Myocyte (in vitro differentiated cells): ENCODE measurements around the gene PAX5. TPM values are rescaled to one million over a fixed set of nuclear protein-coding genes. Genes with fewer than 3 reads are reported as not detected.

Source experiments
- DNase-seq: peaks from one replicate; pipeline ENCODE4 v3.0.0-alpha.2; 2012; ENCODE audit warnings: low read depth
- total RNA-seq: library from RNA; depleted of rRNA; stranded (reverse); fragments of >200 nt; gene quantifications from 2 replicates; pipeline ENCODE4 v1.2.3, GENCODE V29; 2014

The PAX5 gene
- total RNA-seq, 1 donor from 2014 or later = not detected

DNA sequence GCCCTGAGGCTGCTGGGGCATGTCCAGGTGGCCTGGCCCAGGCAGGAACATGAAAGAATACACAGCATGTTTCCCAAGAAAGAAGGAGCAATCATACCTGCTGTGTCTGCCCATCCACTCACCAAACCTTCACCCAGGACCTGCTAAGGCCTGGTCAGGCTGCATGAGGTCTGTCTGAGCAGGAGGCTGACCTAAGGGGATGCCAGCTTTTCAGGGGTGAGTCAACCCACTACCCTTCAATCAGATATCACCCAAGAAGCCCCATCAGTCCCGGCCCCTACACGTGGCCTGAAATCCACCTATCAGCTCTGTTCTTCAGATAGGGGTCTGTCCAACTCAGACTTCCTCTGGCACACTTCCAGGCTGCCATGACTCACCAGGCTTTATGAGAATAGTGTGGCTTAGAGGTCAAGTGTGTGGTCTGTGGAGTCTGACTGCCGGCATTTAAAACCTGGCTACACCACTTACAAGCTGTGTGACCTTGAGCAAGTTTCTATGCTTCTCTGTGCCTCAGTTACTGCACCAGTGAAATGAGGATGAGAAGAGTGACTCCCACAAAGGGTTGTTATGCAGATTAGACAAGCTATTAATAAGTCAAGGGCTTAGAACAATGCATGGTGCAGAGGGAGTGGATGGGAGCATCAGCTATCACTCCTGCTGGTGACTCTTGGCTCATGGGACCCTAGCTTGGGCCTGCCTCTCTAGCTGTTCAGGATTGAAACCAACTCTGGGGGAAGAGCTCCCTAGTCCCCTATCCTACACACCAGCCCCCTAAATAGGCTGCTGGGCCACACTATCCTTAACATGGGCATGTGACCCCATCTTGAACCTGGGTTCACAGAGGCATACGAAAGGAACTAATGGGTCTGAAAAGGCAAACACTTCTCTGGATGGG, 130.3 kb downstream of the PAX5 start:
- DNase-seq = peak; percentile 57

DNA sequence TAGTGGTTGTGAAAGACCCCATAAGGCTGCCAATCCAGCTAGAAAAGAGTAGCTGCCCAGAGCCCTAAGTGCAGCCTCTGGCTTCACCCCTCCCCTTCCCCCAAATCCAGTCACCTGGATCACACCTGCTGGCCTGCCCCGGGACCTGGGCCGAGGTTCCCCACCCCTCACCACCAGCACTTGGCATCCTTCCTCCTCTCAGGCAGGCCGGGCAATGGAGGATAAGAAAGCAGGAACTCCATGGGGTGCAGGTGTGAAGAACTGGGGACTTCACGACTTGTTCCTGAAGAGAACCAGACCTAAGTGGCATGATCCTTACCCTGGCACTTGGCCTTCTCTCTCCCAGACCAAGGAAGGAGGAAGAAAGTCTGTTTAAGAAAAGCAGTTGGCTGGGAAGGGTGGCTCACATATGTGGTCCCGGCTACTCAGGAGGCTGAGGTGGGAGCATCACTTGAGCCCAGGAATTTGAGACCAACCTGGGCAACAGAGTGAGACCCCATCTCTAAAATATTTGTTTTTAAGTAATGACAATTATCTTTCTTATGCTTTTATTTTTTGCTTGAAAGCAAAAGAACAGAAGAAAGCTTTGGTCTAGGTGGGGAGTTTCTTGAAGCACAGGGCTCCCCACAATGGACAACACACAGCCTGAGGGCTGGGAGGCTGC, 131.1 kb downstream of the PAX5 start:
- no peak for DNase-seq

DNA sequence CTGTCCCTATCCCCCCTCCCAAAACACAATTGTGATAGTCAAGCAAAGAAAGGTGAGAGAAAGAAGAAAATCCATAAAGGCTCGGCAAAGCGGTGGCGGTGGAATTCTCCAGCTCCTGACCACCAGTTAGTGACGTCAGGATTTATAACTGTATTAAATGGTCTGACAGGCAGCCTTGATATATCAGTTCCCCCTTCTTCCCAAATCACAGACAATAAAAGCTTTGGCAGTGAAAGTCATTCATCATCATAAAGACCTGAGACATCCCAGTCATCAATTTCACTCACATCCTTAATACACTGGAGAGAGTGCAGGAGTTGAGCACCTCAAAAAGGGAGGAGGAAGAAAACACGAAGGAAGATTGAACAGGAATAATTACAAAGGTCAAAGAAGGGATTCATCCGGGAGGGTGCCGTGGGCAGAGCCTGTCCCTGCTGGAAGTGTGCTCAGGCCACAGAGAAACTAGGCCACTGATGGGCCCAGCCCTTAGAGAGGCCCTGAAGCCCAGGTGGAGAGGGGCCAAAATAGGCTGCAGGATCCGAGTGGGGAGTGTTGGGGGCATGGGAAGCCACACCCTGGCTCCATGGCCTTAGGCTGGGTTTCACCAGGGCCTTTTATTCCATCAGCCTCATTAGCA, 131.9 kb downstream of the PAX5 start:
- no peak for DNase-seq

DNA sequence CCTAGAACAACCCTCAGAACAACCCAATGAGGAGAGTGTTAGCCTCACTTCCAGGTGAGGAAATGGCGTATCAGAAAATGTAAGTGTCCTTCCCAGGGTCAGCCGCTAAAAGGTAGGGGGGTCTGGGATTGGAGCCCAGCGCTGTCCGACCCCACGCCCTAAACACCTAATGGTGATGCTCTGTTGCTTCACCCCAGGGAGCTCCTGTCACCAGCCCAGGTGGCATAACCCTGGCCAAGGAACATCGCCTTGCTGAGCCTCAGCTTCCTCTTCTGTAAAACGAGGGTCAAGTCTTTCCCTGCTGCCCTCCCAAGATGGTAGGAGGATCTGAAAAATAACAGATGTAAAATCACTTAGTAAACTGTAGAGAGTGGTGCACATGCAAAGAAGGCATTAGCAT, 132.5 kb downstream of the PAX5 start:
- no peak for DNase-seq

DNA sequence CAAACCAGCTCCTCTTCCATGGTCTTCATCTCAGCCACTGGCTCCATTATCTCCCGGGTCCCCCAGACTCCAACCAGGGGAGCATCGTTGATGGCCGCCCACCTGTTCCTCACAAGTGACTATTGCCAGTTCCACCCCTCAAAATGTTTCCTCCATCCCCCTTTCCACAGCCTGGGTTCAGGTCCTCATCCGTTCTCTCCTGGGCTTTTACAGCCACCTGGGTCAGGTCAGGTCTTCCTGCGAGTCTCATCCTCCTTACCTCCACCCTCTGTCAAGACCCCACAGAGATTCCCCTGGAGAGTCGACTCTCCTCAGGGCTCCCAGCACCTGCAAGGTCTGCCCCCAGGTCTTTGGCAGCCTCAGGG, 133.2 kb downstream of the PAX5 start:
- no peak for DNase-seq

DNA sequence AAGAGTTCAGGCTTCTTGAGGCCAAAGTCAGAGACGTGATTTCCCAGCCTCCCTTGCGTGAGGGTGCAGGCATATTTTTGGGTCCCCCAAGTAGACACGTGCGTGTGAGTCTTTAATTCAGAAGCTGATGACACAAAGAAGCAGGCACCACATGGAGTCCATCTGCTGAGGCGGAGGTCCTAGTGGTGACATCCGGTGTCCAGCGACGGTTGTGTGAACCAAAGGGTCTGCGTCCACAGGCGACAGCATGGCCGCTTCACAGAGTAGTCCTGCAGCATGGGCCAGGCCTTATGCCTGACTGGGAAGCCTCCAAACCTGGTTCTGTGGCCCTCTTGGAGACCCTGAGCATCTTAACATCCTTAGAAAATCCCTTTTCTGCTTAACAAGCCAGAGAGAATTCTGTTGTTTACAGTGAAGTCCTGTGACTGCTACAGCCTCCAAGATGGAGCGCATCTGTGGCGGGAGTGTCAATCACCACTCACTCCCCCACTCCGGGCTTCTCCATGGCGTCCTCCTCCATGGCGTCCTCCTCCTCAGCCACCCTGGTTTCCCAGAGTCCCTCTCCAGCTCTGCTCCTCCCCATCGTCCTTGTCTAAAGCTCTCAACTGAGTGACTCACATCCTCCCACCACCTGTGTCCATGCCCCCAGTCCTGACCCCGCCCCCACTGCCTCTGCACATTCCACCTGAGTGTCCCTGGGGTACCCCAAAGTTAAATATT, 133.8 kb downstream of the PAX5 start:
- DNase-seq = no peak

DNA sequence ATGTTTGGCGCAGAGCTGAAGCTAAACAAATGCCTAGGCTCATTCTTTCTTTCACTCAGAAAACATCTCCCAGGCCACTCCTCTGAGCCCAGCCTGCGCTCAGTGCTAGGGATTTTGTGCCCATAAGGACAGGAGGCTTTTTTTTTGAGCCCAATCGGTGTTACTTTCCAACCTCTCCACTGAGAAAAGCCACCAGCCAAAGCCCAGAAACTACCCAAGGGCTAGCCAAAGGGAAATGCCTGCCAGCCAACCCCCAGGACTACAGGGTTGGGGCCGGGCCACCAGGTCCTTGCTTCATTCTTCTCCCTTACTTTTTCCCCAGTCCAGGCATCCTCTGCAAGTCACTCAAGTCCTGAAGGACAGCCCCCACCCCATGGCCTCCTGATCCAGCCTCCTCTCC, 134.7 kb downstream of the PAX5 start:
- DNase-seq = no peak

DNA sequence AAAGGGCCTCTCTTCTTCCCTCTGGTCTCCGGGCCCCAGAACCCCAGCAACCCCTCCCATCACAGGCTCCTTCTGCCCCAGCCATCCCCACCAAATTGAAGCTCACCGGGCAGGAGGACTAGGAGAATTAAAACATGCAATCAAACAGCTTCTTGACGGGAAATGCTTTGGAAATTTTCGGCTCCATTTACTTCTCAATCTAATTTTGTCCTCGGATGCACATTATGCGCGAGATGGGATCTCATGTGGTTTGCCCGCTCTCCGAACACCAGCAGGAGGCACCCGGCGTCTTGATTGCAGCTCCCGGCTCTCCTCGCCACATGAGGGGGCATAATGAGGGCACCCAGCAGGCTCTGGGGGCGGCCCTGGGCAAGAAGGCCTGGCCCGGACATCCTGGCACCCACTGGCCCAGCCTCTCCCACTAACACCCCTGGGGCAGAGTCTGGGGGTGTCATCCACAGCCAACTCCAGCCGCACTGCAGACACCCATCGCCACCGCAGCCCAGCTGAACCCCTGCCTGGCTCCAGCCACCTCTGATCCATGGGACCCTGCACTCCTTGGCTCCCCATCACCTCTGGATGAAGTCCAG, 135.5 kb downstream of the PAX5 start:
- DNase-seq = no peak

DNA sequence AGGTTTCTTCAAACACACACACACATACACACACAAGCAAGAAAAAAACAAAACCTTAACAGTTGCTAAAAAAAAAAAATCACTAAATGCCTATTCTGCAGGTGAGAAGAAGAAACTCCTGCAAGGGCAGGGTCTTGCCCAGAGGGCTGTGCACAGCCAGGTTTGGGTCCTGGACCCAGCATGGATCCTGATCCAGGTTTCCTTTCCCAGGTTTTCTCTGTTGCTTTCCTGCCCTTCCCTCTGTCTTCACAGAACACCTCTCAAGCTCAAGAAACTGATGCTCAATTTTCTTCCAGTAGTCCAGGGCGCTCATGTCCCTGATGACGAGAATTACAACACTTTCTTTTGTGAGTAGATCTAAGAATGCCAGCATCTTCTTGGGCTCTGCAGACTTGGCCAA, 136.6 kb downstream of the PAX5 start:
- no peak for DNase-seq

DNA sequence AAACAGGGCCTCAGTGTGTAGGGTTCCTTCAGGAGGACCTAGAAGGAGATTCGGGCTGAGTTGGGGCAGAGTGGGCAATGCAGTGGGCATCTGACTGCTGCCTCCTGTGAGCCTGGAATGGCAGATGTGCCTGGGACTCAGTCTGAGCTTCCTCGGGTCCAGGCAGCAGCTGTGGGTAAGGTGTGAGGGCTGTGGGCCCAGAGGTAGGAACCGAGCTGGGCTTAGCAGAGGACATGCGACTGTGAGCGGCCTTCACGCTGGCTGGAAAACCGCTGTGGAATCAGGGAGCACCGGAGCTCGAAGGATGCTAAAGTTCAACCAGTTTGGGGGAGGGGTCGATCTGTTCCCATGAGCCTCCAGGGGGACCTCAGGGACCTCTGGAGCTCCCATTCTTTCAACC, 137.0 kb downstream of the PAX5 start:
- DNase-seq = no peak

DNA sequence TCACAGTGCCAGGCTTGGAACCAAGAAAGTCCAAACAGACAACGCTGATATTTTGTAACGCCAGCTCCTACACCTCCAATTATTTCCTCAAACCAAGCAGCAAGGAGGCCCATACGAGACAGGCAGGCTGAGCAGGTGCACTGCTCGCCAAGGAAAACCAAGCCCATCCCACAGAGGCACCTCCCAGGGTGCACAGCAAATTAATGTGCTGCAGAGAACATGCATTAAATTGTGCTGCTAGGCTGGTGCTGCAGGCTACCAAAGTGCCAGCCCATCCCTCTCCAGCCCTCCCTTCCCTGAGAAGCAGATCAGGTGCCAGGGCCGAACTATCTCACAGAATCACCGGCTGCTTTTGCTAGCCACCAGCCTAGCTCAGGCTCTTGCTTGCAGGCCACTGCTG, 137.8 kb downstream of the PAX5 start:
- DNase-seq = no peak

DNA sequence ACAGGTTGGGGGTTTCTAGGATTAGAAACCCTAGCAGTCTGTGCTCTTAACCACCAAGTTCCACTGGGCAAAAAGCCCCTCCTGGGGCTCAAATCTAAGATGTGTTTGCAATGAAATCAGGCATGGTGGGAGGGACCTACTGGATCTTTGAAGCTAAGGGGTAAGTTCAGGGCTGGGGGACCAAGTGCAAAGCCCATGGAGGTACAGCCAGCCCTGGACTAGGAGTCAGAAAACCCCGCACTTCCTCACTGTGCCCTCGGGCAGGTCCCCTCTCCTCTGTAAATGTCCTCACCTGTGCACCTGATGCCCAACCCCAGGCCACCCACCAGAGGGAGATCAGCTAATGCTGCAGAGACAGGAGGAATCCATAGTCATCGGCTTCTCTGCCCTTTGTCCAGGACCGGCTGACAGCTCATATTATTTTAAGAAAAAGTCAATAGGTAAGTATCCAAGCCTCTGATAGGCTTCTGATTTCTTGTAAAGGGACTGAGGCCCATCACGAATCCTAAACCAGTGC, 138.3 kb downstream of the PAX5 start:
- DNase-seq = no peak

DNA sequence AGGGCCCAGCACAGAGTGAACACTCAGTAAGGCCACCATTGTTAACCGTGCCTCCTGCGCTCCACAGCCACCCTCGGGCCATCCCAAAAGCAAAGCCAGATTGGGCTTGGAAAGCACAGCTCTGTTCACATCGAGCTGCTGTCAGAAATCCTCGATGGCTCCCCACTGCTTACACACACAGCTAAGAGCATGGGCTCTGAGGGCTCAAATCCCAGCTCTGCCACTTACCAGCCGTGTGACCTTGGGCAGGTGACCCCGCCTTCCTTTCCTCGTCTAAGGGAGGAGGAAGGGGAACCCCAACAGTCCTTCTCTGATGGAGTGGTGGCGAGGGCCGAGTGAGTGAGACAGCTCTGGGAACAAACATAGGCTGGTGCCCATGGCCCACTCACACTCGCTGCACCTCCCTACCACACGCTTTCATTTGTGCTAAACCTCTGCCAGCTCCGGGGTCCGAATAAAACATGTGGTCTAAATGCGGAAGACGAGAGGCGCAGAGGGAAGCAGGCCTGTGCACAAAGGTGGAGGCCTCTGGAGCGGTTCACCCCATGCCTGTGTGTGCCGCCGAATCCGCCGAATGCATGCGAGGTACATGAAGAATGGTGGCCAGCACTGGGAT, 139.3 kb downstream of the PAX5 start:
- no peak for DNase-seq

DNA sequence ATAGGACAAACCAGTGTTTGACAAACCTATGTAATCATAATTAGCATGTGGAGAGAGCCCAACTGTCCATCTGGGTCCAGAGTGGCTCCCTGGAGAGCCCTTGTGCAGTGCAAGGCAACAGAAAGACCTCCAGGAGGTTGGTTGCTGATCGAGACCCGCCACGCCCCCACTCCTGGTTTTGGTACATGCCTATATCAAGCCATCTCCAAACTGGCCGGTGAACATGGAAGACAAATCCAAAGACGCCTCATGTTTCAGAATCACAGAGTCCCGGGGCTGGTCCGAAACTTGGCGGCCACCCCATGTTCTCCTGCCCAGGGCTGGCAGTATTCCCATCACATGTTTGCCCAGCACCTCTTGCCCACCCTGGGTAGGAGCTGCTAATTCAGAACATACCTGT, 140.2 kb downstream of the PAX5 start:
- DNase-seq = no peak

DNA sequence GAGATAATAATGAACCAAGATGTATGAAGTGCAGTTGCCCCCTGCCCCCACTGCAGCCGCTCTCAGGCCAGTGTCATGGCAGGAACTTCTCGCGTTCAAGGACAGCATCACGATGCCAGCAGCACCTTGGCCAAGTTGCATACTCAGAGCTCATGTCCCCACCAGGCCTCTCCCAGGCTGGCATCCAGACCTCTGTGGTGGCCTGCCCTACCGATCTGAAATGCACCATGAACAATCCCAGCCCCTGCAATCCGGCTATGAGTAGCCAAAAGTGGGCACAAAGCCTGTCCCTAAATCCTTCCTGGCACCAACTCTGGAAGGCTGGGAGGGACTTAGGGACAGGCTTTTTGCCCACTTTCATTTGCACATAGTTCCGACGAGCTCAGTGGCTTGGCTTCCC, 140.9 kb downstream of the PAX5 start:
- DNase-seq = no peak

DNA sequence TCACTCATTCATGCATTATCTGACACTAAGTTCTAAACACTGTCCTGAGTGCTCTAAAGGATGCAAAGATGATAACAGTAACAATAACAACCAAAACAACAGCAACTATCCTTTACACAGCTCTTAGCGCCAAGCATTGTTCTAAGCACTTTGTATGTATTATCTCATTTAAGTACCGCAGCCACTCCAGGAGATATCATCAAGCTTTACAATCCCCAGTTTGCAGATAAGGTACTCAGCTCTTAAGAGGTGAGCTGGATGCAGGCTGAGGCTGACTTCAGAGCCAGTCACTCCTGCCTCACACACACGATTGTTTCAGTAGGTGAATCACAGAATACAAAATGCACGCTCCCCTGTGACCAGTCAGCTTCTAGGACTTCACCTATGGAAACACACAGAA, 141.8 kb downstream of the PAX5 start:
- DNase-seq = no peak

DNA sequence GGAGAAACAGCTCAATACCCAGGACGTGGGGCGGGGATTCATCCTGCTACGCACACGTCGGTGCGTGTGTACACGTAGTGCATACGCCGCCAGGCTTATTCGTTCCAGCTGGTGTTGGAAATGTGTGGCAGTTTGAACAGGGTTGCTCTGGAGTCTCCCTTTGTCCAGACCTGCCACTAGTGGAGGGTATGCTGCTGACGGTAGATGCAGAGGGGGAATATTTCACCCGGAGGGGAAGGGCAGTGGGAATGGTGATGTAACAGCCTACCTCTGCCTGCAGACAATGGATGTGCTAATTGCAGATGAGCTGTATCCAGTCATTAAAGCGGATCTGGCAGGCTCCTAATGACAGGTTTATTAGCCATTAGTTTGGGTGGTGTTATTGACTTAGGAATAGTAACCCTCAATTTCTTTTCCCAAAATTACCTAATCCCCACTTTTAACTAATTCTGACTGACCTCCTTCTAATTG, 142.7 kb downstream of the PAX5 start:
- DNase-seq = no peak

DNA sequence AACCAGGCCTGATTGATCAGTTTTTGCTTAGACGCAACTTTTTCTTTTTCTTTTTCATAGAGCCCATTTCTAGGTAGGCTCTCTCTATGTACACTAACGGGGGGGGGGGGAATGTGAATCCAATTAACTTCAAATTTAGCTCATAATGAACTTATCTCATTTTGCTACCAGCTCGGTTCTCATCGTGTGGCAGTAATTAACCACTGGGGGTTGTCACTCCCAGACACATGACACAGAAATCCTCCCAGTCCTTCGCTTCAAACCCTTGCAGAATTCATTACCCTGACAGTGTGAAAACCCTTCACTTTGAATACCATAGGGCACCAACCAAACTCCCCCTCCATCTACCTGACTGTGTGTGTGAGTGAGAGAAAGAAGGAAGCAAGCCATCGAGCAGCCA, 144.2 kb downstream of the PAX5 start:
- DNase-seq = no peak

DNA sequence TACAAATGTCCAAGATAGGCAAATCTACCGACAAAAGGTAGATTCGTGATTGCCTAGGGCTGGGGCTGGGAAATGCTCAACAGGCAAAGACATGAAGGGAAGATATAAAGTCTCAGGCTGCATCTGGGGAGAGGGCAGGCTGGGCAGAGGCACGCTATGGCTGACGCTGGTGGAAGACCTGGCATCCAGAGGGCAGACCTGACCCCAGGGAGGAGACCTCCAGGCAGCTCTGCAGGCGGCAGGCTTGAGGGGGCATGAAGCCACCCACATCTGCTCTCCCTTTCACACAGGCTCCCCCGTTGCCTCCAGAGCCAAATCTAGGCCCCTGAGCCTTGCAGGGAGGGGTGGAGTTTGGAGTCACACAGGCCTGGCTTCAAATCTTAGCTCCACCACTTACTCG, 145.5 kb downstream of the PAX5 start:
- no peak for DNase-seq

DNA sequence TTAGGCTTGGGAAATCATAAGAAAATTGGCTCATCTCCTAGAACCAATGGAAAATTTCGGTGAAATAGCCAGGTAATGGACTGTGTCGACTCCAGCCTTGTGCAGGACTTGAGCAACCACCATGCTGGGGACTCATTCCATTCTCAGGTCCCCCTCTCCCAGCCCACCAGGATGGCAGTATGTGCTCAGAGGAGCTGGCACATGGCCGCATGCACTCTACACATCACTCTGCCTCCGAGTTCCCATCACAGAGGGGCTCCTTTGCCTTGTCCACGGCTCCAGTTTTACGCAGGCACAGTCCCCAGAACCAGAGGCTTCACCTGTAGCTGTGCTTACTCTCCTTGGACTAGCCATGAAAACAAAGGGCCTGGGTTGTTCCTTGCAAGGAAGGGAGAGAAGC, 149.3 kb downstream of the PAX5 start:
- DNase-seq = no peak

DNA sequence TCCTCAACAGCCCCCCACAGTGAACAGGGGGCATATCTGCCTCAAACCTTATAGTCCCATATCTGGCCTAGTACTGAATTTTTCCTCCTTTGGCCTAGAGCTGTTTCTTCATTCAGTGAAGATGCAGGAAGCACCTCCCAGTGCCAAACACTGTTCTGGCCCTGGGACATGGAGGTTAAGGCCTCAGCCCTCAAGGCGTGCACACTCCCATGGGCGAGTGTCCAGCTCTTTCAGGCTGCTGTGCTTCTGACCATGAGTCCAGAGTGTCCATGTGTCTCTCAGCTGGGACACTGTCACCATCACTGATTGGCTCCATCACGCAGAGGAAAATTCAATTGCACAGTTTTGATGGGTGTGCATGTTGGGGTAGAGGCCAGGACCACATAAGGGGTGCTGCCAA, 151.5 kb downstream of the PAX5 start:
- DNase-seq = no peak
